Smooth muscle cell (in vitro differentiated cells): Measurements from ENCODE around the gene DNAAF5. TPM values are rescaled to one million over a fixed set of nuclear protein-coding genes. Genes with fewer than 3 reads are reported as not detected.
A peak's percentile ranks its signal among the peaks of the same experiment; 100 is the strongest.

Source experiments
- DNase-seq: peaks from one replicate; lab custom pipeline; 2025; ENCODE audit not compliant: unreplicated experiment; lab: John Stamatoyannopoulos, UW
- H2AFZ ChIP-seq: fragments of 200-600 bp; sonication (generic); 2 replicates; pipeline ENCODE4 v1.6.0; 2016; ENCODE audit warnings: antibody characterized with exemption, low read depth, mild to moderate bottlenecking
- H3F3A ChIP-seq: fragments of 200-600 bp; sonication (generic); 2 replicates; pipeline ENCODE4 v1.6.0; 2017; ENCODE audit warnings: antibody characterized with exemption, low read depth
- H3K27ac ChIP-seq: fragments of 200-600 bp; sonication (generic); 2 replicates; pipeline ENCODE4 v1.5.1; 2016; ENCODE audit warnings: low read depth, mild to moderate bottlenecking
- H3K27me3 ChIP-seq: fragments of 200-600 bp; sonication (generic); 2 replicates; pipeline ENCODE4 v1.6.1; 2016; ENCODE audit warnings: low read depth, mild to moderate bottlenecking
- H3K36me3 ChIP-seq: fragments of 200-600 bp; sonication (generic); 2 replicates; pipeline ENCODE4 v1.5.1; 2016; ENCODE audit warnings: low read depth
- H3K4me1 ChIP-seq: fragments of 200-600 bp; sonication (generic); 2 replicates; pipeline ENCODE4 v1.5.1; 2016; ENCODE audit warnings: low read depth
- H3K4me2 ChIP-seq: fragments of 200-600 bp; sonication (generic); 2 replicates; pipeline ENCODE4 v1.6.0; 2016; ENCODE audit warnings: mild to moderate bottlenecking
- H3K4me3 ChIP-seq: fragments of 200-600 bp; sonication (generic); 2 replicates; pipeline ENCODE4 v1.5.1; 2016; ENCODE audit warnings: mild to moderate bottlenecking
- H3K79me2 ChIP-seq: fragments of 200-600 bp; sonication (generic); 2 replicates; pipeline ENCODE4 v1.6.0; 2016; ENCODE audit warnings: low read depth, mild to moderate bottlenecking
- H3K9ac ChIP-seq: fragments of 200-600 bp; sonication (generic); 2 replicates; pipeline ENCODE4 v1.6.0; 2016; ENCODE audit warnings: low read depth
- H3K9me3 ChIP-seq: fragments of 200-600 bp; sonication (generic); replicated peaks from 2 replicates; pipeline ENCODE4 v1.5.1; 2016; ENCODE audit warnings: low read depth
- H4K20me1 ChIP-seq: fragments of 200-600 bp; sonication (generic); 2 replicates; pipeline ENCODE4 v1.6.0; 2016; ENCODE audit warnings: low read depth
- WGBS: methylation state at CpG from one replicate; pipeline ENCODE4 v1.1.7; 2016; ENCODE audit warnings: low lambda C conversion rate; 5-methylcytosine and 5-hydroxymethylcytosine counted together
- polyA plus RNA-seq: library from polyadenylated mRNA; unstranded; fragments of >200 nt; fragmentation: Nextera tagmentation; extraction: Ambion mirVana; gene quantifications from 2 replicates; pipeline ENCODE4 v1.2.1, GENCODE V29; 2016
- total RNA-seq: library from RNA; depleted of rRNA; stranded (reverse); fragments of >200 nt; gene quantifications from 2 replicates; pipeline ENCODE4 v1.2.3, GENCODE V29; 2014
- TF ChIP-seq, protein P1 (sequence below): fragments of 200-600 bp; sonication (generic); IDR thresholded peaks from 2 replicates; pipeline ENCODE4 v1.5.1; 2017; ENCODE audit warnings: borderline replicate concordance, mild to moderate bottlenecking, antibody characterized with exemption; ENCODE audit not compliant: insufficient read depth, poor library complexity, severe bottlenecking

The DNAAF5 gene
- total and polyA plus RNA-seq, 2 experiments from 2014 or later, result 13.9 to 17.0 TPM

DNA sequence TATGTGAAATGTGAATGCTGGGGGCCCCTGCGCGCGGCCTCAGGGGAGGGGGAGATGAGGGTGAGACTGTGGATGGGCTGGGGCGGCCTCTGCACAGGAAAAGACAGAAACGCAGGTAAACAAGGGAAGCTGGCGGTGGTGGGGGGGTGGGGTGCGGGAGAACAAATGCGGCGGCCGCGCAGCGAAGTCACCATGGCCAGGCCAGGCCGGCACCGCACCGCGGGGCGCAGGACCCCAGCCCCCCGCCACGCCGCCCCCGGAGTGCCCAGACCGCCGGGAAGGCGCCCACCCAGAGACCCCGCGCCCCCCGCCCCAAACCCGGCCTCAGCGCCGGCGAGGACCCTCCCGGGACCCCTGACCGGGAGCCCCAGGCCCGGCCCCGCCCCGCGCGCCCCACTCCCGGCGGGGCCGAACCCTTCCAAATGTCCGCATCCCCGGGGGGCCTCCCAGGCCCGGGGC is 14.5 kb upstream of the DNAAF5 start:
- Histone ChIP-seq H3K79me2 (no peaks in the 10 kb centered on the region), H3K36me3 (no peaks in the 10 kb centered on the region), H3K9ac (no peak overlapping the region), H3K4me3 (peak overlapping the region; percentile 62), H3K4me2 (peak overlapping the region; percentile 86), H3K27ac (no peak overlapping the region), H3K4me1 (no peaks in the 10 kb centered on the region), H3K9me3 (no peaks in the 10 kb centered on the region), H4K20me1 (no peaks in the 10 kb centered on the region), H2AFZ (peak overlapping the region; percentile 75), H3K27me3 (no peaks in the 10 kb centered on the region), H3F3A (no peaks in the 10 kb centered on the region)
- DNase-seq, result no peak
- WGBS, result 11% methylated on average over 9 of the region's 44 CpGs
- TF ChIP-seq, protein P1, sequence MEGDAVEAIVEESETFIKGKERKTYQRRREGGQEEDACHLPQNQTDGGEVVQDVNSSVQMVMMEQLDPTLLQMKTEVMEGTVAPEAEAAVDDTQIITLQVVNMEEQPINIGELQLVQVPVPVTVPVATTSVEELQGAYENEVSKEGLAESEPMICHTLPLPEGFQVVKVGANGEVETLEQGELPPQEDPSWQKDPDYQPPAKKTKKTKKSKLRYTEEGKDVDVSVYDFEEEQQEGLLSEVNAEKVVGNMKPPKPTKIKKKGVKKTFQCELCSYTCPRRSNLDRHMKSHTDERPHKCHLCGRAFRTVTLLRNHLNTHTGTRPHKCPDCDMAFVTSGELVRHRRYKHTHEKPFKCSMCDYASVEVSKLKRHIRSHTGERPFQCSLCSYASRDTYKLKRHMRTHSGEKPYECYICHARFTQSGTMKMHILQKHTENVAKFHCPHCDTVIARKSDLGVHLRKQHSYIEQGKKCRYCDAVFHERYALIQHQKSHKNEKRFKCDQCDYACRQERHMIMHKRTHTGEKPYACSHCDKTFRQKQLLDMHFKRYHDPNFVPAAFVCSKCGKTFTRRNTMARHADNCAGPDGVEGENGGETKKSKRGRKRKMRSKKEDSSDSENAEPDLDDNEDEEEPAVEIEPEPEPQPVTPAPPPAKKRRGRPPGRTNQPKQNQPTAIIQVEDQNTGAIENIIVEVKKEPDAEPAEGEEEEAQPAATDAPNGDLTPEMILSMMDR, result no peak

DNA sequence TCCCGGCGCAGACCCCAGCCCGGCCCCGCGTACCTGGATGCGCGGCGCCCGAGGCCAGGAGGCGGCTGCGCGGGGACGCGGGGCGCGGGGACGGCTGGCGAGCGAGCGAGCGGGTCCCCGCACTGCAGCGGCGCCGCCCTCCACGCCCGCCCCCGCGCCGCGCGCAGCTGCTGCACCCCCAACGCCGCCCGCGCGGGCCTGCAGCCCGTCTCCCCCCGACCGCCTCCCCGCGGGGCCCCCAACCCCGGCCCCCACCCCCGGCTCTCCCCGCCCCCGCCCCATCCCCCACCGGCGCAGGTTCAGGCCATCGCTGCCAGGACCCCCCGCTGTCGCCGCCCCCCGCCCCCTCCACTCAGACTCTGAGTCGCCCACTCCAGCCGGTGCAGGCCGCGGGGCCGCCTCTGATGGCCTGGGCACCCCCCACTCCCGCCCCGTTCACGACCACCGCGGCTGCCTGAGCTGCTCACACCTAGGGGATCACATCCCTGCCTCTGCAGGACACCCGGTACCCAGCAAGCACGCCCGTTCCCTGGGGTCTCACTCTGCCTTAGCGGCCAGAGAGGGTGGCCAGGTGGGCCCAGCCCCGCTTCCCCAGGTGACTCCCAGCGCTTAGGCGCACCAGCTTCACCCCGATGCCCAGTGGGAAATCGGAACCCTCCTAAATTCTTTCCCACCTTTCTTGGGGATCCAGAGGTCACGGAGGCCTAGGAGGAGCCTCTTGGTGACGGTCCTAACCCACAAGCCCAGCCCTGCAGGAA is 13.9 kb upstream of the DNAAF5 start:
- TF ChIP-seq, protein P1, result no peak
- Histone ChIP-seq H3K27me3 (no peaks in the 10 kb centered on the region), H3K27ac (no peak overlapping the region), H3K4me2 (peak overlapping the region; percentile 86), H3F3A (no peaks in the 10 kb centered on the region), H3K9ac (no peak overlapping the region), H2AFZ (peak overlapping the region; percentile 75), H3K36me3 (no peaks in the 10 kb centered on the region), H3K79me2 (no peaks in the 10 kb centered on the region), H4K20me1 (no peaks in the 10 kb centered on the region), H3K4me3 (peak overlapping the region; percentile 62), H3K9me3 (no peaks in the 10 kb centered on the region), H3K4me1 (no peaks in the 10 kb centered on the region)
- no peak for DNase-seq
- 24% methylated on average over 35 of the region's 74 CpGs for WGBS

DNA sequence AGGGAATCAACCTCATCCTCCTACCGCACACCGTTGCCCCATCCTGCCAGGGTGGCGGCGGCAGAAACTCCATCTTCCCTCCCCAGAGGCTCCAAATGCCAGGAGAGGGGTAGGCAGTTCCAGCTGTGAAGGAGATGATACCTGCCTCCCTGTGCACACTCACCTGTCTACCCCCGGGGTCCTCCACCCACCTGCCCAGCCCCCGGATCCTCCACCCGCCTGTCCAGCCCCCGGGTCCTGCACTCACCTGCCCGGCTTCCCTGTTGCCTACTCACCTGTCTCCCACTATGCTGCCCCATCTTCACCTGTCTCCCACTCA is 13.4 kb upstream of the DNAAF5 start:
- Histone ChIP-seq H3K9ac (no peak overlapping the region), H2AFZ (no peak overlapping the region), H3K9me3 (no peaks in the 10 kb centered on the region), H3K4me2 (no peak overlapping the region), H3K36me3 (no peaks in the 10 kb centered on the region), H3F3A (no peaks in the 10 kb centered on the region), H3K4me1 (no peaks in the 10 kb centered on the region), H3K79me2 (no peaks in the 10 kb centered on the region), H4K20me1 (no peaks in the 10 kb centered on the region), H3K27ac (no peak overlapping the region), H3K4me3 (no peak overlapping the region), H3K27me3 (no peaks in the 10 kb centered on the region)
- TF ChIP-seq, protein P1, result no peak
- WGBS, result 81% methylated on average over 4 of the region's 9 CpGs
- DNase-seq, result no peak
